Brain microvascular endothelial cell (primary cell): ENCODE results near the gene RELT.

ENCODE experiments used
- DNase-seq: peaks from one replicate; pipeline ENCODE4 v3.0.0-alpha.2; 2020
- H3K27ac ChIP-seq: fragments of 250-450 bp; sonication (Bioruptor Pico); 2 replicates; pipeline ENCODE4 v1.5.1; 2020; ENCODE audit warnings: mild to moderate bottlenecking, moderate library complexity
- H3K27me3 ChIP-seq: fragments of 250-450 bp; sonication (Bioruptor Pico); replicated peaks from 2 replicates; pipeline ENCODE4 v1.5.1; 2020; ENCODE audit warnings: mild to moderate bottlenecking
- H3K36me3 ChIP-seq: fragments of 250-450 bp; sonication (Bioruptor Pico); replicated peaks from 2 replicates; pipeline ENCODE4 v1.5.1; 2020; ENCODE audit warnings: mild to moderate bottlenecking
- H3K4me3 ChIP-seq: 2 replicates; pipeline ENCODE4 v1.5.1; 2011; ENCODE audit warnings: low read depth, mild to moderate bottlenecking, control low read depth, low read length, moderate library complexity
- CTCF ChIP-seq: IDR thresholded peaks from 2 replicates; pipeline ENCODE4 v1.5.1; 2011; ENCODE audit warnings: low read depth, mild to moderate bottlenecking, moderate library complexity, low read length, control low read depth, inconsistent platforms; ENCODE audit errors: missing control alignments
- in situ Hi-C: cut with HindIII; loops from 2 replicates; pipeline ENCODE4 v1.10.0; 2017; ENCODE audit warnings: low sequenced_read_pairs, low pct_ligation_motif_present

The RELT gene, protein sequence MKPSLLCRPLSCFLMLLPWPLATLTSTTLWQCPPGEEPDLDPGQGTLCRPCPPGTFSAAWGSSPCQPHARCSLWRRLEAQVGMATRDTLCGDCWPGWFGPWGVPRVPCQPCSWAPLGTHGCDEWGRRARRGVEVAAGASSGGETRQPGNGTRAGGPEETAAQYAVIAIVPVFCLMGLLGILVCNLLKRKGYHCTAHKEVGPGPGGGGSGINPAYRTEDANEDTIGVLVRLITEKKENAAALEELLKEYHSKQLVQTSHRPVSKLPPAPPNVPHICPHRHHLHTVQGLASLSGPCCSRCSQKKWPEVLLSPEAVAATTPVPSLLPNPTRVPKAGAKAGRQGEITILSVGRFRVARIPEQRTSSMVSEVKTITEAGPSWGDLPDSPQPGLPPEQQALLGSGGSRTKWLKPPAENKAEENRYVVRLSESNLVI

GRCh38 chr11:73376160-73376802 lies at the start of gene RELT:
RELT (plus strand) TSS chr11:73376399; CDS start chr11:73389137, 12,738 bp downstream.
- in situ Hi-C loops, result no loop called here
- H3K36me3 ChIP-seq, result no peaks in the 10 kb centered on the region
- H3K27ac ChIP-seq, result peak within 1 kb of the TSS; percentile 75
- no peaks in the 10 kb centered on the region for H3K27me3 ChIP-seq
- H3K4me3 ChIP-seq, result peak within 1 kb of the TSS; percentile 84
- peak; percentile 71 for TF ChIP-seq CTCF
- DNase-seq, result peak; percentile 76

DNA sequence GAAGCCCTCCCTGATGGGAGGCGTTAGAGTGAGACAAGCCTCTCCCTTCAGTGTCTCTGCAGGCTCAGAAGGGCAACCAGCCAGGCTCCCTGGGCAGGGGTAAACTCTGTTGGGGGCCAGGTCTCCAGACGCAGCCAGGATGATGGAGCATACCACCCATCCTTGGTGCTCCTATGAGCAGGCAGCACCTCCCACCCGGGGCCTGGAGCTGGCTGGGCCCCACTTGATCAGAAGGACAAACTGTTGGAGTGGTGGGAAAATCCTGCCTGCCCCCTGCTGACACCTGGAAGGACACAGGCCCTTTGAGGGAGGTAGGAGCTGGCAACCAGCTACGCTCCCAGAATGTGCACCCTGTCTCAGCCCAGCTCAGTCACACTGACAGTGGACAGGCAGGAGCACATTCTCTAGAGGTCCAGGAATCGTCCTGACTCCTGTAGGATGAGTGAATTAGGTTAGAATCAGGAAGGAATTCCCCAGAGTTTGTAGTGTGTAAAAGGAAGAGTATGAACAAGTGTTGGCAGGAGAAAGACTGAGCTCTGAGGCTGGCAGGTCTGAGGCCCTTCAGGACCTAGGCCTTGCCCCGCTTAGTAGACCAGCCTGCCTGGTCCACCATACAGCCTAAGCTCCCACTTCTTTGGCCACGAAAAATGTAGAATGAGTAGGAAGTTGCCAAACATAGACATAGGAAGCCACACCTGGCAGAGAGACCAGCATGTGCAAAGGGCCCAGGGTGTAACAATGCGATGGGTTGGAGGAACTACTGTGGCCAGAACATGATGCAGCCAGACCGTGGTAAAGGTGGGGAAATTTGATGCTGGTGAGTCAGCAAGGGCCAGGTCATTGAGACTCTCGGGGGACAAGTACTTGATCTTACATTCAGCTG lies 49.0 kb upstream of the RELT start:
- no peak for DNase-seq
- Histone ChIP-seq H3K4me3 (no peak overlapping the region), H3K36me3 (no peaks in the 10 kb centered on the region), H3K27ac (no peak overlapping the region), H3K27me3 (no peaks in the 10 kb centered on the region)
- TF ChIP-seq CTCF, result peak; percentile 3
- in situ Hi-C loops, result no loop called here

DNA sequence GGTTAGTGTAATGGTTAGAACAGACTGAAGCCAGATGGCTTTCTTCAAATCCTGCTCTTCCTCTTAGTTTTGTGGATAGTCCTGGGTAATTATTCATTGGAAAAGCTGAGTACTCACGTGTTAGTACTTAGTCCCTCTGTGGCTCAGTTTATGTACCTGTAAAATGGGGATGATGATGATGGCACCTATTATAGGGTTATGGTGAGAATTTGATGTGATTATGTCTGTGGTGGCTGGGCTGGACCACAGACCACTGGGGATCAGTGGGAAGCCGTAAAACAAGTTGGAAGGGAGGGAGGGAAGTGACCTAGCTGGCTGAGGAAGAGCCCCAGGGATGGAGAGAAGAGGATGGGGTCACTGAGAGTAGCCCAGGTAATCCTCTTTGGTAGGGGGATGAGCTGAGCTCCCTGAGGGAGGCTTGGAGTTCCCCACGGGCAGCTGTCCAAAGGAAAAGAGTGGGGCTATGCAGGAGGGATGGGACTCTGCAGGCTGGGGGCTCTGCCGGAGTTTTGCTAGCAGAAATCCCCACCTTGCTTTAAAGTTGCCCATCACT lies 48.3 kb upstream of the RELT start:
- Histone ChIP-seq H3K36me3 (no peaks in the 10 kb centered on the region), H3K27ac (no peak overlapping the region), H3K4me3 (no peak overlapping the region), H3K27me3 (no peaks in the 10 kb centered on the region)
- no peak for TF ChIP-seq CTCF
- no peak for DNase-seq
- in situ Hi-C loops, result no loop called here

DNA sequence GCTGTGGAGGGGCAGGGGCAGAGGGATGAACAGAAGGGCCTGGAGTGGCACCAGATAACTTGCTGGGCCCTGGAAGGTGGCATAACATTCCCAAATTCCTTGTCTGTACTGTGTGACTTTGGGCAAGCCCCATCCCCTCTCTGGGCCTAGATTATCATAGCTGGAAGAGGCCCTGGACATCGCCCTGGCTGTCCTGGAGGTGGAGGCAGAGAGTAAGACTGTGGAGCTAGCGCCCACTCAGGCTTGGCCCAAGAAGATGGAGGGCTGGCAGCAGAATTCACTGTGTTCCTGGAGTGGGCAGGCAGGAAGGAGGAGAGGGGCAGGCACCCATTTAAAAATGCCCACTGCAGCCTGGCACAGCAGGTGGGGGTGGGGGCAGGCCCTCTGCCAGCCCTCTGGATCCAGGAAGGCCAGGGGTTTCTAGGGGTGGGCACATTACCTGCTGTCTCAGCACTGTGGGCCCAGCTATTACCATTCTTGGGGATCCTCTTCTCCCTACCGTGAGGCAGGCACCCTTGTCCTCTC lies 45.6 kb upstream of the RELT start:
- Histone ChIP-seq H3K4me3 (no peak overlapping the region), H3K27me3 (no peaks in the 10 kb centered on the region), H3K36me3 (no peaks in the 10 kb centered on the region), H3K27ac (peak overlapping the region; percentile 17)
- in situ Hi-C loops, result no loop called here
- peak; percentile 82 for TF ChIP-seq CTCF
- peak; percentile 33 for DNase-seq

- DNase-seq, result peak; percentile 50
Observed at GRCh38 chr11:73331138-73331916, 44.9 kb upstream of the RELT start.

More at GRCh38 chr11:73331138-73331916, 44.9 kb upstream of the RELT start:
- no peak overlapping the region for H3K4me3 ChIP-seq
- in situ Hi-C loops, result no loop called here
- H3K27me3 ChIP-seq, result no peaks in the 10 kb centered on the region
- no peaks in the 10 kb centered on the region for H3K36me3 ChIP-seq
- TF ChIP-seq CTCF, result peak; percentile 10
- H3K27ac ChIP-seq, result peak overlapping the region; percentile 17
